K562 (cell line): ENCODE results near the gene LRRC41. TPM values are rescaled to one million over a fixed set of nuclear protein-coding genes. Genes with fewer than 3 reads are reported as not detected.
A peak's percentile ranks its signal among the peaks of the same experiment; 100 is the strongest.

Experiments
- ELF2 ChIP-seq: fragments of 250-450 bp; sonication (Bioruptor Pico); IDR thresholded peaks from 2 replicates; pipeline ENCODE4 v1.5.0; 2021; ENCODE audit warnings: mild to moderate bottlenecking
- MYNN ChIP-seq, 2 experiments: sonication (generic); formaldehyde crosslinking in 1 of 2; IDR thresholded peaks; 2 replicates each; pipeline versions ENCODE4 v1.5.0 to v1.6.1; 2016 to 2020; ENCODE audit warnings: antibody characterized with exemption in 1 of 2, missing genetic modification reagents in 1 of 2
- PYGO2 ChIP-seq: fragments of 450-650 bp; IDR thresholded peaks from 2 replicates; pipeline ENCODE4 v1.6.1; 2016; ENCODE audit warnings: mild to moderate bottlenecking, missing genetic modification characterization, moderate library complexity, missing compliant biosample characterization
- SMAD4 ChIP-seq: fragments of 250-450 bp; sonication (Bioruptor Pico); conservative IDR thresholded peaks from 2 replicates; pipeline ENCODE4 v1.8.0; 2021; ENCODE audit warnings: inconsistent platforms, mild to moderate bottlenecking, moderate library complexity
- TCF3 ChIP-seq: sonication (generic); formaldehyde crosslinking; IDR thresholded peaks from 2 replicates; pipeline ENCODE4 v1.4.0; 2020; ENCODE audit warnings: mild to moderate bottlenecking, missing genetic modification reagents
- TRIM28 ChIP-seq: fragments of 450-650 bp; IDR thresholded peaks from 2 replicates; pipeline ENCODE4 v1.6.1; 2017
- ZNF12 ChIP-seq: sonication (generic); formaldehyde crosslinking; IDR thresholded peaks from 2 replicates; pipeline ENCODE4 v1.4.0; 2020; ENCODE audit warnings: mild to moderate bottlenecking, missing genetic modification reagents
- ZNF140 ChIP-seq: fragments of 250-450 bp; sonication (Bioruptor Pico); IDR thresholded peaks from 2 replicates; pipeline ENCODE4 v1.8.0; 2021; ENCODE audit warnings: moderate library complexity, mild to moderate bottlenecking, inconsistent platforms
- ZNF165 ChIP-seq: fragments of 250-450 bp; sonication (Bioruptor Pico); IDR thresholded peaks from 2 replicates; pipeline ENCODE4 v1.4.0; 2020; ENCODE audit warnings: borderline replicate concordance
- ZNF316 ChIP-seq: fragments of 450-650 bp; IDR thresholded peaks from 2 replicates; pipeline ENCODE4 v1.6.1; 2016
- ZNF354B ChIP-seq: fragments of 250-450 bp; sonication (Bioruptor Pico); IDR thresholded peaks from 2 replicates; pipeline ENCODE4 v1.4.0; 2020
- ZNF589 ChIP-seq: fragments of 200-800 bp; sonication (Bioruptor generic); IDR thresholded peaks from 2 replicates; pipeline ENCODE4 v1.6.1; 2016; ENCODE audit warnings: low read depth, missing genetic modification characterization, missing compliant biosample characterization
- polyA plus RNA-seq, 8 experiments: library from polyadenylated mRNA; depleted of rRNA in 4 of 8; stranded (reverse) in 5 of 8; unstranded in 3 of 8; fragments of >200 nt; fragmentation: Nextera tagmentation in 2 of 8; fragmentation: Illumina TruSeq in 1 of 8; extraction: Ambion mirVana in 2 of 8; extraction: Trizol in 1 of 8; gene quantifications; 2 replicates each; pipeline versions ENCODE4 v1.2.1 to v1.2.3, GENCODE V29; 2011 to 2014; ENCODE audit warnings: inconsistent platforms in 1 of 8, missing spikeins in 1 of 8
- total RNA-seq, 7 experiments: library from RNA; depleted of rRNA in 6 of 7; stranded (reverse); fragments of >200 nt in 6 of 7; fragmentation: Illumina TruSeq in 2 of 7; extraction: Trizol in 2 of 7; gene quantifications; 2 replicates each; pipeline versions ENCODE4 v1.2.1 to v1.2.3, GENCODE V29; 2011 to 2021; ENCODE audit warnings: low replicate concordance in 1 of 7
- TF ChIP-seq, protein P1 (sequence below): sonication (generic); formaldehyde crosslinking; IDR thresholded peaks from 2 replicates; pipeline ENCODE4 v1.8.0; 2022; ENCODE audit warnings: missing genetic modification reagents, mild to moderate bottlenecking, borderline replicate concordance
- TF ChIP-seq, protein P2 (sequence below): sonication (generic); formaldehyde crosslinking; IDR thresholded peaks from 2 replicates; pipeline ENCODE4 v1.8.0; 2022; ENCODE audit warnings: missing genetic modification reagents, mild to moderate bottlenecking, moderate library complexity, borderline replicate concordance
- TF ChIP-seq, protein P3 (sequence below): fragments of 450-650 bp; IDR thresholded peaks from 2 replicates; pipeline ENCODE4 v1.6.1; 2016; ENCODE audit warnings: borderline replicate concordance
- TF ChIP-seq, protein P4 (sequence below): fragments of 450-650 bp; IDR thresholded peaks from 2 replicates; pipeline ENCODE4 v1.6.1; 2014; ENCODE audit warnings: low read depth, mild to moderate bottlenecking, moderate library complexity, borderline replicate concordance
- TF ChIP-seq, protein P5 (sequence below): fragments of 150-350 bp; IDR thresholded peaks from 2 replicates; pipeline ENCODE4 v1.6.1; 2014; ENCODE audit warnings: low read depth, mild to moderate bottlenecking, low read length, borderline replicate concordance

The LRRC41 gene
- total and polyA plus RNA-seq, 9 of the 15 experiments (the other 6 are each of a cell fraction or from before 2014, with no cell fraction given): 10.5 to 64.7 (median 44.2) TPM

DNA sequence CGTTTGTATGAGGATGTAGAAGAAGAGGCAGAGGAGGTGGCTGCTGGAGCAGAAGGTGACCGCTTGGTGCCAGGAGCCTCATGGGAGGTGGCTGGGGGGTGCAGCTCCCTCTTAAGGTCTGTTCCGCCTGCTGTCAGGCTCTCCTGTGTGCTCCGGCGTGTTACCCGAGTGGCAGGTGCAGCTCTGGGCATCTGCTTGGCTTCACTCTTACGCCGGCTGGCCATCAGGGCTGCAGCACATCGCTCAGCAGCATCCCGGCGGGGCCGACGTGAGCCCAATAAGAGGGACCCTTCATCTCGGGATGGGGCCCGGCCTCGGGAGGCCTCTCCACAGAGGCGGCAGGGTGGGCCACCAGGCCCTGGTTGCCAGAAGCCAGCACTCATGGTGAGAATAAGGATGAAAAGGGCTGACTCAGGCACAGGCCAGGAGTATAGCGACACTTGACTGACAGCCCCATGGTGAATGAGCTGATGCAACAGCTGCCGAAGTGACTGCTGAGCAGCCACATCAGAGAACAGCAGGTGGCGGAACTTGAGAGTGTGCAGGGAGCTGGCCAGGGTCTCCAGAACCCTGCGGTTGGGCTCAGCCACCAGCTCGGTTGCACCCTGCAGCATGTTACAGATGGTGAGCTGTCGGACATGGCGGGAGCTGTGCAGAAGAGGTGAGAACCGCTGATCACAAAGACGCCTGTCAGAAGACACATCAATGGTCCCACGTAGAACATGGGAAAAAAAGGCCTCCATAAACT is 17.5 kb downstream of the LRRC41 start (continued):
- TF ChIP-seq, protein P1, sequence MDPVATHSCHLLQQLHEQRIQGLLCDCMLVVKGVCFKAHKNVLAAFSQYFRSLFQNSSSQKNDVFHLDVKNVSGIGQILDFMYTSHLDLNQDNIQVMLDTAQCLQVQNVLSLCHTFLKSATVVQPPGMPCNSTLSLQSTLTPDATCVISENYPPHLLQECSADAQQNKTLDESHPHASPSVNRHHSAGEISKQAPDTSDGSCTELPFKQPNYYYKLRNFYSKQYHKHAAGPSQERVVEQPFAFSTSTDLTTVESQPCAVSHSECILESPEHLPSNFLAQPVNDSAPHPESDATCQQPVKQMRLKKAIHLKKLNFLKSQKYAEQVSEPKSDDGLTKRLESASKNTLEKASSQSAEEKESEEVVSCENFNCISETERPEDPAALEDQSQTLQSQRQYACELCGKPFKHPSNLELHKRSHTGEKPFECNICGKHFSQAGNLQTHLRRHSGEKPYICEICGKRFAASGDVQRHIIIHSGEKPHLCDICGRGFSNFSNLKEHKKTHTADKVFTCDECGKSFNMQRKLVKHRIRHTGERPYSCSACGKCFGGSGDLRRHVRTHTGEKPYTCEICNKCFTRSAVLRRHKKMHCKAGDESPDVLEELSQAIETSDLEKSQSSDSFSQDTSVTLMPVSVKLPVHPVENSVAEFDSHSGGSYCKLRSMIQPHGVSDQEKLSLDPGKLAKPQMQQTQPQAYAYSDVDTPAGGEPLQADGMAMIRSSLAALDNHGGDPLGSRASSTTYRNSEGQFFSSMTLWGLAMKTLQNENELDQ (CRISPR knock-in tag): no peak
- TF ChIP-seq MYNN (IDR thresholded peaks at IDR 0.05) (no peak), MYNN (CRISPR knock-in tag; IDR thresholded peaks at IDR 0.05) (no peak), SMAD4 (CRISPR knock-in tag) (peak; percentile 91), ZNF354B (CRISPR knock-in tag) (no peak), ZNF316 (peak; percentile 93), TCF3 (CRISPR knock-in tag) (peak; percentile 48), ZNF140 (no peak), PYGO2 (tag) (no peak), ZNF12 (no peak), TRIM28 (no peak), ZNF589 (CRISPR knock-in tag) (peak; percentile 52; the same call in 1 of the 2 replicates), ZNF165 (CRISPR knock-in tag) (no peak), ELF2 (no peak)
- TF ChIP-seq, protein P2, sequence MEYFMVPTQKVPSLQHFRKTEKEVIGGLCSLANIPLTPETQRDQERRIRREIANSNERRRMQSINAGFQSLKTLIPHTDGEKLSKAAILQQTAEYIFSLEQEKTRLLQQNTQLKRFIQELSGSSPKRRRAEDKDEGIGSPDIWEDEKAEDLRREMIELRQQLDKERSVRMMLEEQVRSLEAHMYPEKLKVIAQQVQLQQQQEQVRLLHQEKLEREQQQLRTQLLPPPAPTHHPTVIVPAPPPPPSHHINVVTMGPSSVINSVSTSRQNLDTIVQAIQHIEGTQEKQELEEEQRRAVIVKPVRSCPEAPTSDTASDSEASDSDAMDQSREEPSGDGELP (CRISPR knock-in tag): peak; percentile 80; the same call in 1 of the 2 replicates
- TF ChIP-seq, protein P3, sequence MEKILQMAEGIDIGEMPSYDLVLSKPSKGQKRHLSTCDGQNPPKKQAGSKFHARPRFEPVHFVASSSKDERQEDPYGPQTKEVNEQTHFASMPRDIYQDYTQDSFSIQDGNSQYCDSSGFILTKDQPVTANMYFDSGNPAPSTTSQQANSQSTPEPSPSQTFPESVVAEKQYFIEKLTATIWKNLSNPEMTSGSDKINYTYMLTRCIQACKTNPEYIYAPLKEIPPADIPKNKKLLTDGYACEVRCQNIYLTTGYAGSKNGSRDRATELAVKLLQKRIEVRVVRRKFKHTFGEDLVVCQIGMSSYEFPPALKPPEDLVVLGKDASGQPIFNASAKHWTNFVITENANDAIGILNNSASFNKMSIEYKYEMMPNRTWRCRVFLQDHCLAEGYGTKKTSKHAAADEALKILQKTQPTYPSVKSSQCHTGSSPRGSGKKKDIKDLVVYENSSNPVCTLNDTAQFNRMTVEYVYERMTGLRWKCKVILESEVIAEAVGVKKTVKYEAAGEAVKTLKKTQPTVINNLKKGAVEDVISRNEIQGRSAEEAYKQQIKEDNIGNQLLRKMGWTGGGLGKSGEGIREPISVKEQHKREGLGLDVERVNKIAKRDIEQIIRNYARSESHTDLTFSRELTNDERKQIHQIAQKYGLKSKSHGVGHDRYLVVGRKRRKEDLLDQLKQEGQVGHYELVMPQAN: no peak
- TF ChIP-seq, protein P4, sequence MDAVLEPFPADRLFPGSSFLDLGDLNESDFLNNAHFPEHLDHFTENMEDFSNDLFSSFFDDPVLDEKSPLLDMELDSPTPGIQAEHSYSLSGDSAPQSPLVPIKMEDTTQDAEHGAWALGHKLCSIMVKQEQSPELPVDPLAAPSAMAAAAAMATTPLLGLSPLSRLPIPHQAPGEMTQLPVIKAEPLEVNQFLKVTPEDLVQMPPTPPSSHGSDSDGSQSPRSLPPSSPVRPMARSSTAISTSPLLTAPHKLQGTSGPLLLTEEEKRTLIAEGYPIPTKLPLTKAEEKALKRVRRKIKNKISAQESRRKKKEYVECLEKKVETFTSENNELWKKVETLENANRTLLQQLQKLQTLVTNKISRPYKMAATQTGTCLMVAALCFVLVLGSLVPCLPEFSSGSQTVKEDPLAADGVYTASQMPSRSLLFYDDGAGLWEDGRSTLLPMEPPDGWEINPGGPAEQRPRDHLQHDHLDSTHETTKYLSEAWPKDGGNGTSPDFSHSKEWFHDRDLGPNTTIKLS: peak; percentile 49; the same call in 1 of the 2 replicates
- TF ChIP-seq, protein P5, sequence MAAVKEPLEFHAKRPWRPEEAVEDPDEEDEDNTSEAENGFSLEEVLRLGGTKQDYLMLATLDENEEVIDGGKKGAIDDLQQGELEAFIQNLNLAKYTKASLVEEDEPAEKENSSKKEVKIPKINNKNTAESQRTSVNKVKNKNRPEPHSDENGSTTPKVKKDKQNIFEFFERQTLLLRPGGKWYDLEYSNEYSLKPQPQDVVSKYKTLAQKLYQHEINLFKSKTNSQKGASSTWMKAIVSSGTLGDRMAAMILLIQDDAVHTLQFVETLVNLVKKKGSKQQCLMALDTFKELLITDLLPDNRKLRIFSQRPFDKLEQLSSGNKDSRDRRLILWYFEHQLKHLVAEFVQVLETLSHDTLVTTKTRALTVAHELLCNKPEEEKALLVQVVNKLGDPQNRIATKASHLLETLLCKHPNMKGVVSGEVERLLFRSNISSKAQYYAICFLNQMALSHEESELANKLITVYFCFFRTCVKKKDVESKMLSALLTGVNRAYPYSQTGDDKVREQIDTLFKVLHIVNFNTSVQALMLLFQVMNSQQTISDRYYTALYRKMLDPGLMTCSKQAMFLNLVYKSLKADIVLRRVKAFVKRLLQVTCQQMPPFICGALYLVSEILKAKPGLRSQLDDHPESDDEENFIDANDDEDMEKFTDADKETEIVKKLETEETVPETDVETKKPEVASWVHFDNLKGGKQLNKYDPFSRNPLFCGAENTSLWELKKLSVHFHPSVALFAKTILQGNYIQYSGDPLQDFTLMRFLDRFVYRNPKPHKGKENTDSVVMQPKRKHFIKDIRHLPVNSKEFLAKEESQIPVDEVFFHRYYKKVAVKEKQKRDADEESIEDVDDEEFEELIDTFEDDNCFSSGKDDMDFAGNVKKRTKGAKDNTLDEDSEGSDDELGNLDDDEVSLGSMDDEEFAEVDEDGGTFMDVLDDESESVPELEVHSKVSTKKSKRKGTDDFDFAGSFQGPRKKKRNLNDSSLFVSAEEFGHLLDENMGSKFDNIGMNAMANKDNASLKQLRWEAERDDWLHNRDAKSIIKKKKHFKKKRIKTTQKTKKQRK: no peak
